HG03354 (cell line): ENCODE data around the gene CYB5R2.

Source experiments
- ATAC-seq: cut with Tn5 transposase; IDR thresholded peaks from one replicate; pipeline ENCODE4 v1.9.1; 2021; ENCODE audit warnings: mild to moderate bottlenecking; ENCODE audit not compliant: unreplicated experiment, poor library complexity, severe bottlenecking

CYB5R2 gene

DNA sequence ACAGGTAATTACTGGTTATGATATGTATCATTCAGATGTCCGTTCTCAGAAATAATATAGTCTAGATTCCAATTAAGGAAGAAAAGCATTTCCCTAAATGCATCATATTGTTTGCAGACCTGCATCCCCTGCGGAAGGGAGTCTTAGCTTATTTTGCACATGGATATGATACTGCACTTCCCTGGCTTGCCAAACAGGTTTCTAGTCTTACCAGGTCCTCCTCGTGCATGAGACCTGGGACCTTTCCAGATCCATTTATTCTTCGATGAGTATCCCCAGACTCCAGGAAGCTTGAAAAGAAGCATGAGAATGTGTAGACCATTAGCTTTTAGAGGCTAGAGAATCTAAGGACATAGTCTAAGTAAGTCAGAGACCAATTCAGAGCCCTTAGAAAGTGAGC is 30.6 kb downstream of the CYB5R2 start:
- no peak for ATAC-seq

DNA sequence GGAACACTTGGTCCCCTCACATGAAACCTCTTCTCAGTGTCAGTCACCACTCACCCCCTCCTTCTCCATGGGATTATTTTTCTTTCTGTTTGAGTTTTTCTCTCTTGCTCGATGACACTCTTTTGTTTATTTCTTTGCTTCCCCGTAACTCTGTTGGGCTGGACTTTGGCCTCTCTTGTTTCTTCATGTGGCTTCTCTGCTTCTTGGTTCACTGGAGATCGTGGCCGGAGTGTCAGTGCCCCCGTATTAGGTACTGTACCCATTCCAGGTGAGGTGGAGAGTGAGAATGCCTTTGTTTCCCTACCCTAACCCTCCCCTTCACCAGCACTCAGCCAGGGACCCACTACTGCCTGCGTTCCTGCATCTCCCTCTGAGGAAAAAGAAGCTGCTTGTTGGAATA is 32.5 kb downstream of the CYB5R2 start:
- ATAC-seq, result no peak

DNA sequence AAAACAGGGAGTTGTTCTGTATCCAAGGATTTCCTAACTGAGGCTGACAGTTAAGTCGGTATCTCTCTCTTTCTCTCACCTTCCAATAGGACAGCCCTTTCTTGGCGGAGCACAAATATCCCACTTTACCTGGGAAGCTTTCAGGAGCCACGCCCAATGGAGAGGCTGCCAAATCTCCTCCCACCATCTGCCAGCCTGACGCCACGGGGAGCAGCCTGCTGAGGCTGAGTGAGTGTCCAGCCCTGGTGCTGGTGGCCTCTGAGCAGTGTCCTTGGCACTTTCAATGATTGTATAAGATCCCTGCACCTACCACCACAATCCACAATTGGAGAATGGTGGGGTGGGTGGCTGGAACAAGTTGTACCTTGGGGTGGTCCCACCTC is 33.7 kb downstream of the CYB5R2 start:
- no peak for ATAC-seq

DNA sequence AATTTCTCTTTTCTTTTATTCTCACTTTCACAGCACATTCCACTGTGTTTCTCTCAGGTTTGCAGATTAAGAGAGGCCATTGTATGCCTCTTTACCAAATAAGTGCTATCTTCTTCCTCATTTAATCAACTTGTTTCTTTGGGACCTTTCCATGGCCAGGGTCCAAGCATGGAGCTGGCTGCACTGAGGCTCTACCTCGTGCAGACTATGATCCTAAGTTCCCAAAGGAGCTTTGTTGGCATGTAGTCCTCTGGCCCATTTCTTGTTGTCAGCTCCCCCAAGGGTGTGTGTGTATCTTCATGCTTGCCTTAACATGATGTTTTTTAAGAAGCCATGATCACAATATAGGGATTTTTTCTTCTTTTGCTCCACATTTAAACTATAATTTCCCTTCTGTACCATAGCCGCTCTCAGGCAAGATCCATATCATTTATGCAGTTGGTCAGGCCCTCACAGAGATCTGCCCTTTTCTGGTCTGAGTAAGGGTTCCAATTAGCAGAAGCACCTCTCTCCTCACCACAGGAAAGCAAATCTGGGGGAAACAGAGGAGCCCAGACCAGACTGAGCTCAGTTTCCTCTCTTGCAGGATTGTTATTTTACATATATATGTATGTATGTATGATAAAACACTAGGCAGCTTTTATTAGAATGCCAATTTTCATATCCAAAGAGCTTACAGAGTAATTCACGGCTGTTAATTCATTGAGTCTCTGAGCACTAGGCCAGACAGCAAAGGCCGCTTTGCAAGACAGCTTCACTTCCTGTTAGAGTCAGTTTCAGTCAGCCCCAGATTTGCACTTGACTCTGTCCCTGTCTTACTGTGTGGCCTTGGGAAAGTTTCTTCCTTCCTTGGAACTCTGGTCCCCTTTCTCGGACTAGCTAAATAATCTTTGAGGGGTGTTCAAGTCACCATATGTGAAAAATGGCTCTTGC is 34.3 kb downstream of the CYB5R2 start:
- peak; percentile 79 for ATAC-seq

DNA sequence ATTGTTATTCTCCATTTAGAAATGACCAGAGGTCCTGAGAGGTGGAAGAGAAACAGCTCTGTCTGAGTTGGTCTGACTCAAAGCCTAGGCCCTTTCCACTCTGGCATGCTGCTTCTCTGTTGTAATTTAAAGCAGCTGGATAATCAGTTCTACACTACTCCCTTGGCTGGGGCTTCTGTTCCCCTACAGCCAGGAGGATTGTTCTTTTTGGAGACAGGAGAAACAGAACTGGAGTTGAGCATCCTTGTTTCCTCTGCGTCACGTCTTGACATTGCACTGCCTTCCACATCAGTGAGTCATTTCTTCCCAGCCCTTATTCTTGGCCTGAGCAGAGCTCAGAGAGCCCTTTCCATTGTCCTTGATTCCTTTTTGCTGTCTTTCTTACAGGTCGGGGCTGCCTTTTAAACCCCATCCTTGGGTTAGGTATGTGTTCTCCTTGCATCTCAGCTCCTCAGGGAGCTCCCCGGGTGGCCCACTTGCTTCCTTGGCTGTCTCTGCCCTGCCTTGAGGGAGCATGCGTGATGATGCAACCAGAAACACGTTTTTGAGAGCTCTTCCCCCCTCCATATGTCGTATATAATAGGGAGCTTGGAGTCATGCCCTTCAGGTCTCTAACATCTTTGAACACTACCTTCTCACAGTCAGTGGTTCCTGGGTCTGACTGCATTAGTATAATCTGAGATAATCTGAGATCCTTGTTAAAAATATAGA is 35.7 kb downstream of the CYB5R2 start:
- no peak for ATAC-seq

DNA sequence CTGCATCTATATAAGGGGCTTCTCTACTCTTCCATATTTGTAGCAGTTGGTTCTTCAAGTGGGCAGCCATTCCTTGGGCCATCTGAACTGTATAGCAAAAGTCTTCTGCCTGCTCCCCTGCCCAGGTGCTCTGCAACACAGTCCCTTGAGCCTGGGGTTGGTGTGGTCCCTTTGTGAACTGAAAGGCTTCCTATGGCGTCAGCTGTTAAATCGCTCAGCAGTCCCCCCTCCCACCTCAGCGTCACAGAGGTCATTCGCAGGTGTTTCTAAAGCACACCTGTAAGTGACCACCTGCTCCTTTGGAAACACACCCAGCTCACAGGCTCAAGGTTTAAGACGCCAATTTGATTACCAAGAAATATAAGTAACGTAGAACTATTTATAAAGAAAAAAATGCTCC is 37.0 kb downstream of the CYB5R2 start:
- ATAC-seq, result no peak

DNA sequence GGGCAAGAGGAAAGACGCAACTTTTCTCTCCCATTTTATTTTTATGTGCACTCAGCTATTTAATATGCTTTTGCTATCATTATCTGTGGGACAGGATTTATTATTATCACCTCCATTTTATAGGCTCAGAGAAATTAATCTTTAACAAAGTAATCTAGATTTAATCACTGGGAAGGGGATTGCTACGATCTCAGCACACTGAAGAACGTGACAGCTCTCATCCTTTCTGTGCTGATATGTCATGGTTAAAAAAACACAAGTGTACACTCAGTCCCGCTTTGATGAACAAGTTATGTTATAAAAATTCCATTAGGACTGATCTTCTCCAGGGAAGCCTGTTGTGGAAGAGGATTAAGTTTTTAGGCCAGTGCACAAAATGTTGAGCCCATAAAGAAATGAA is 37.6 kb downstream of the CYB5R2 start:
- no peak for ATAC-seq

DNA sequence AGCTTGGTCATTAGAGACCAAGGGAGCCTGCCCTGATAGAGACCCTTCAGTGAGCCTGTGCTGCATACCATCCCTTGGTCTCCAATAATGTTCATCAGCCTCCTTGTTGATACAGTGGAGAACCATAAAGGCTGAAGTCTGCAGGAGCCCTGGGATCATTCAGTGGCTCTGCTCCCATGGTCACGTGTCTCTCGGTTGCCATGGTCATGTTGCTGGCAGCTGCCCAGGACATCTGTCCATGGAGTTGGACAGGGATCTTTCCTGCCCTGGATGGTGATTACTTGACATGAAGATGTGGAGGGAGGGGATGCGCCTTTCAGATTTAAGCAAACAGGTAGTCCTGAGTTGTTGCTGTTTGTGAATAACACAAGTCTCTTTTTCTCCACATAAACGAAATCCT is 38.2 kb downstream of the CYB5R2 start:
- no peak for ATAC-seq

DNA sequence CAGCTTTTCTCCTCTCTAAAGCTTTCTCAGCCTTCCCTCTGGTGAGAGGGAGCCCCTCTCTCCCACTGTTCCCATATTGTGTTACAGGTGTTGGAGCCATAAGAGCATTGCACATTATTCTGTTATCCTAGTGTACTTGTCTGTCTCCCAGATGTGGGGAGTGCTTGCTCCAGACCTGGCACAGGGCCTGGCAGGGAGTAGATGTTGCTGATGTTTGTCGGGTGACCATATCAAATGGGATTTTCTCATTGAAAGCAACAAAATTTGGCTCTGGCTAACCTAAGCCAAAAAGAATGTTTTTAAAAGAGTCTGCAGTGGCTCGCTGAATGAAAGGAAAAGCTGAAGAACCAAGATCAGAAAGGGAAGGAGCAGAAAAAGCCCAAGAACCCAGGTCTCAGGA is 41.1 kb downstream of the CYB5R2 start:
- ATAC-seq, result no peak

DNA sequence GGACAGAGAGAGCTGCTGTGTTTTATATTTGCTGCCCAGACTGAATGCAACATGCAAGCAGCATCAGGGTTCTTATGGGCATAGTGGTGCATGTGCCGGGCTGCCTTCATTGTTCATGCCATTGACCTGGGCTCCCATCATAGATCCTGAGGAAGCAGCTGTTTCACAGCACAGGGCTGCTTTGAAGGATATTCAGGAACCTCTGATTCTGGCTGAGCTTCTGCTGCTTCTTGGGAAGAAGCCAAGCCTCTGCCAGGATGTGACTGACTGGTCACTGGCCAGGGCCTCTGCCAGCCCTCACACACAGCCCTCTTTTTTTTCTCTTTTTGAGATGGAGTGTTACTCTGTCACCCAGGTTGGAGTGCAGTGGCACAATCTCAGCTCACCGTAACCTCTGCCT is 43.3 kb downstream of the CYB5R2 start:
- no peak for ATAC-seq

DNA sequence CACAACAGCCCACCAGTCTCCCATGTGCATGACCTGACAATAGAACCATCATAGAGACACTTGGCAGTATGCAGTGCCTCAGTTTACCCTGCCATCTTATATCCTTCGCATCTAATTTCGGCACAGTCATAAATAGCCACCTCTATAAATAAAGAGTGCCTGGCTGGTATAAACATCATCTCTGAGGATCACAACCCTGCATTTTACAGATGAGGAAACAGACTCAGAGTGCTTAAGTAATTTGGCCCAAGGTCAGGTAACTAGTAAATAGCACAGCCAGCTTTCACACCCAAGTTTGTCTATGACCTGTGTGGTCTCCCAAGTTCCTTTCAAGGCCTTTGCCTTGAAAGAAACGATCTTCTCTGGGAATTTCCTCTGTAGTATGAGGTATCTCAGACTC is 44.6 kb downstream of the CYB5R2 start:
- ATAC-seq, result no peak

DNA sequence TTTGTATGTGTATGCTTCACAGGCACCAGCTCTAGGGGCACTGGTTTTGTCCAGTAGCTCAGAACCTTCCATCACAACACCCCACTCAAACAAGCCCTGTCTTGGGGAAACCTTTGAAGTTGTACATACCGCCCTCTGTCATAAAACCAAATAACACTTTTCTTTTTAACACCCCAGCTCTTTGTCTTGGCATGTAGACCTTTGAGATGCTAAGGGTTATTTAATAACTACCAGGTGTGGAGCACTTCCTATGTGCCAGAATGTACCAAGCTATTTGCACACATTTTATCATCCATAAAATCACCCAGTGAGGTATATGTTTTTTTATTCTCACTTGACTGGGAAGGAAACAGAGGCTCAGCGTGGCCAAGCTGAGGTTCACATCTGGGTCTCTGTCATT is 50.6 kb downstream of the CYB5R2 start:
- ATAC-seq, result no peak

DNA sequence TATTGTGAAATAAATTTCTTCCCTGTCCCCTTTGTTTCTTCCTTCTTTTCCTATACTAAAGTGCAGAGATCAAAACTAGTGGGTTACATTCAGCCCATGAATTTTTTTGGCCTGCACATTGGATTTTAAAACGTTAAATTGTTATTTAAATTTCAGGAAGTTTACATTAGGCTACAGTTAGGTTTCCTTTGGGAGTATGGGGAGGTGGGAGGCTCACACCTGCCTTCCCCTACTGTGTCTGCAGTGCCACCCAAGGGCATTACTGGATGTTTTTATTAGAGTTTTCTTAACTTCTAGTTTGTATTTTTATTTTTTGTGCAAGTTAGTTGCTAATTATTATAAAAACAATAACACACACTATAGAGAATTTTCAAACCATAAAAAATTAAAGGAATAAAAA is 51.7 kb downstream of the CYB5R2 start:
- no peak for ATAC-seq

DNA sequence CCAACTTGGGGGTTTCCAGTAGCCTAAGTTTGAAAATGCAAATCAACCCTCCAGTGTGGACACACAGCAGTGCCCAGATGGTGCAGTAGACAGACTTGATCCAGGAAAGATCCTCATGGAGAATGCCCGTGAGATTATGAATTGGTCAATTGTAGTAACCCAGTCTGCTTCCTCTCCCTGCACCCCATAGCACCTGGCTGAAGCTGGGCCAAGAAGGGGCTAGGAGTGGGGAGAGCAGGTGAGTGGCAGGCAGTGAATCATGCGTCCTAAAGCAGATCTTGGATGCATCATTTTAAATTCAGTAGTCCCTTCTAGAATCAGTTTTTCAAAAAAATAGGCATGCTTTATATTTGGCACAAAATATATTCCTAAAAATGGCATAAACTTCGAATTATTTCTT is 52.2 kb downstream of the CYB5R2 start:
- no peak for ATAC-seq

DNA sequence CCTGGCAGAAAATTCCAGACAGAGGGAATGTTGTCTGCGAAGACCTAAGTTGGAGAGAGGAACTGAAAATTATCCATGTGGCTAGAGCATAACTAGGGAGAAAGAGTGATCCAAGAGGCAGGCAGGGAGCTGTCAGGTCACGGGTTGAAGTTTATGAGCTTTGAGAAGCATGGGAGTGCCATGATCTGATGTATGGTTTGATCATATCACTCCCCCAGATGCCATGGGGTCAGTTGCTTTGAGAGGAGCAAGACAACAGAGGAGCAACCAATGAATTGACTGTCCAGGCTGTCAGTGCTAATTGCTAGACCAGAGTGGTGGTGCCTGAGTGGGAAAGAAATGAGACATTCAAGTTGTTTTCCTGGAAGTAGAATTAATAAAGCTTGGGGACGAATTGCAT is 54.0 kb downstream of the CYB5R2 start:
- no peak for ATAC-seq

DNA sequence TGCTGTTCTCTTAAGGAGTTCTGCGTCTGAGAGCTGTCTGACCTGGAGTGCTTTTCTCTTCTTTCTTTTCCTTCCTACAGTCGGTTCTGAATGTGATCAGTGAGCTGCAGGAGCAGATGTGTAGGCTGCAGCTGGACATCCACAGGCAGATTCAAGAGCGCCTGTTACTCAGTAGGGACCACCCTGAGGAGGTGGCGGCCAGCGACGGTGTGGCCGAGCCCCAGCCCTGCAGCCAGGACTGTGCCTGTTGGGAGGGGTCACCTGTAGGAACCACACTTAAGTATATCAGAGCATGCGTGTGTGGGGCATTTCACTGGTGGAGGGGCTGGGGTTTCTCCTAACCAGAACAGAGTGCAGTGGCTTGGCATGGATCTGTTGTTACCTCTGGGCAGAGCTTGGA is 56.3 kb downstream of the CYB5R2 start:
- ATAC-seq, result no peak
